Activated T-cell treated with anti-CD3 and anti-CD28 coated beads, Interleukin-2, amount 50 U/mL, for 4 hours (primary cell): ENCODE results near the gene SYCE3. TPM values are rescaled to one million over a fixed set of nuclear protein-coding genes. Genes with fewer than 3 reads are reported as not detected.

Source experiments
- ATAC-seq, 2 donors: fragments of 200-7000 bp; cut with Tn5 transposase; one replicate each; pipeline ENCODE4 v1.10.0; 2021
- DNase-seq: peaks from one replicate; pipeline ENCODE4 v3.0.0-alpha.2; 2020
- H3K27me3 Mint-ChIP-seq: one replicate; pipeline ENCODE4 v1.8.0; 2021; ENCODE audit warnings: low read depth, mixed read lengths
- H3K36me3 Mint-ChIP-seq: one replicate; pipeline ENCODE4 v1.8.0; 2022; ENCODE audit warnings: mixed read lengths; ENCODE audit not compliant: insufficient read depth
- H3K4me1 Mint-ChIP-seq: one replicate; pipeline ENCODE4 v1.8.0; 2021; ENCODE audit warnings: low read depth, mixed read lengths
- H3K4me3 Mint-ChIP-seq: one replicate; pipeline ENCODE4 v1.8.0; 2021; ENCODE audit warnings: mild to moderate bottlenecking, moderate library complexity, mixed read lengths
- H3K9me3 Mint-ChIP-seq: one replicate; pipeline ENCODE4 v1.8.0; 2021; ENCODE audit warnings: mixed read lengths
- total RNA-seq, 3 donors: library from RNA; stranded (reverse); gene quantifications; one replicate each; pipeline ENCODE4 v1.2.1, GENCODE V29; 2021

The SYCE3 gene
- total RNA-seq, 3 donors from 2014 or later: not detected

DNA sequence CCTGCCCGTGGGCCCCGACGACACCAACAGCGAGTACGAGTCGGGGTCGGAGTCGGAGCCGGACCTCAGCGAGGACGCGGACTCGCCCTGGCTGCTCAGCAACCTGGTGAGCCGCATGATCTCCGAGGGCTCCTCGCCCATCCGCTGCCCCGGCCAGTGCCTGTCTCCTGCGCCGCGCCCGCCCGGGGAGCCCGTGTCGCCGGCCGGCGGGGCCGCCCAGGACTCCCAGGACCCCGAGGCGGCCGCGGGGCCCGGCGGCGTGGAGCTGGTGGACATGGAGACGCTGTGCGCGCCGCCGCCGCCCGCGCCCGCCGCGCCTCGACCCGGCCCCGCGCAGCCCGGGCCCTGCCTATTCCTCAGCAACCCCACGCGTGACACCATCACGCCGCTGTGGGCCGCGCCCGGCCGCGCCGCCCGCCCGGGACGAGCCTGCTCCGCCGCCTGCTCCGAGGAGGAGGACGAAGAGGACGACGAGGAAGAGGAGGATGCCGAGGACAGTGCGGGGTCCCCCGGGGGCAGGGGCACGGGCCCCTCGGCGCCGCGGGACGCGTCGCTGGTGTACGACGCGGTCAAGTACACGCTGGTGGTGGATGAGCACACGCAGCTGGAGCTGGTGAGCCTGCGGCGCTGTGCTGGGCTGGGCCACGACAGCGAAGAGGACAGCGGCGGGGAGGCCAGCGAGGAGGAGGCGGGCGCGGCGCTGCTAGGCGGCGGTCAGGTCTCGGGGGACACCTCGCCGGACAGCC lies 41.7 kb upstream of the SYCE3 start:
- Mint-ChIP-seq H3K4me1 (peaks cover 10% of the 10 kb centered on the region), H3K4me3 (no peak overlapping the region), H3K36me3 (no peaks in the 10 kb centered on the region), H3K9me3 (no peaks in the 10 kb centered on the region), H3K27me3 (peaks cover 51% of the 10 kb centered on the region)
- no peak for DNase-seq
- ATAC-seq: no peak

- no peak overlapping the region for H3K4me3 Mint-ChIP-seq
- H3K4me1 Mint-ChIP-seq: peaks cover 10% of the 10 kb centered on the region
These were observed 41.0 kb upstream of the SYCE3 start for GRCh38 chr22:50603511-50604255.

GRCh38 chr22:50602338-50602700 lies 39.6 kb upstream of the SYCE3 start:
- ATAC-seq (no peak), DNase-seq (no peak)
- H3K4me3 Mint-ChIP-seq: peak overlapping the region; percentile 12
- no peaks in the 10 kb centered on the region for H3K9me3 Mint-ChIP-seq
- H3K36me3 Mint-ChIP-seq: peaks cover 2% of the 10 kb centered on the region
- H3K4me1 Mint-ChIP-seq: peaks cover 10% of the 10 kb centered on the region
- H3K27me3 Mint-ChIP-seq: peaks cover 53% of the 10 kb centered on the region

More at GRCh38 chr22:50603511-50604255, 41.0 kb upstream of the SYCE3 start:
- H3K36me3 Mint-ChIP-seq: no peaks in the 10 kb centered on the region
- no peak for DNase-seq
- ATAC-seq: no peak
- no peaks in the 10 kb centered on the region for H3K9me3 Mint-ChIP-seq
- peaks cover 54% of the 10 kb centered on the region for H3K27me3 Mint-ChIP-seq

- H3K36me3 Mint-ChIP-seq: peaks cover 5% of the 10 kb centered on the region
- DNase-seq: no peak
- ATAC-seq: no peak
- H3K9me3 Mint-ChIP-seq: no peaks in the 10 kb centered on the region
- H3K4me1 Mint-ChIP-seq: peaks cover 10% of the 10 kb centered on the region
- peak overlapping the region; percentile 57 for H3K4me3 Mint-ChIP-seq
- H3K27me3 Mint-ChIP-seq: peaks cover 52% of the 10 kb centered on the region
These were observed 39.1 kb upstream of the SYCE3 start for GRCh38 chr22:50601669-50602337.

DNA sequence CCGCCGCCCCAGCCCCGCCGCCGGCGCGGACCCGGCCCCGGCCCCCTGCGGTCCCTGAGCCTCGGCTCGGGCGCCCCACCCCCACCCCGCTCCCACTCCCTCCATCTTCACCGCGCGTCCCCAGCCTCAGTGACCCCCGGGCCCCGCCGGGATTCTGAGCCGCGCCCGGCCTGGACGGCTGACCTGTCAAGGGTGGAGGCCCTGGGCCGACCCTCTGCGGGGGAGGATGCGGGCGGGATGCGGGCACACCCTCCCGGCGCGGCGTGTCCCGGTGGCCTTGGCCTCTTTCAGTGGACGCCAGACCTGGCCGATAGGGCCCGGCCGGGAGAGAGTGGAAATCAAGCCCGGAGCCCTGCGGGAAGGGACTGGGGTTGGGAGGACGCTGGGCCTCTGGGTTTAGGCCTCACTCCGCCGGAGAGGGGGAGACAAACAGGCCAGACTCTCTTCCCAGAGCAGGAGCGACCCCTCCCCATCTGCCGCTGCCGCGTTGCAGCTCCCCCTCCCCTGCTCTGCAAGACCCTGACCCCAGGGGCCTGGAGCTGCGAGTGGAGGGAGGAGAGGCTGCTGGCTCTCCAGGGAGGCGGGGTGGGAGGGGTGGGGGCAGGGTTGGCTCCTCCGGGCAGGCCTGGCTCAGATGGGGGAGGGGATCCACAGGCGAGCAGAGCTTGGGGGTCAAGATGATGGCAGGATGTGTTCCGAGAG lies 38.4 kb upstream of the SYCE3 start:
- Mint-ChIP-seq H3K9me3 (no peaks in the 10 kb centered on the region), H3K36me3 (peaks cover 8% of the 10 kb centered on the region), H3K4me1 (peaks cover 10% of the 10 kb centered on the region), H3K4me3 (peak overlapping the region; percentile 57), H3K27me3 (peaks cover 48% of the 10 kb centered on the region)
- ATAC-seq: peak in 1 of 2 donors; percentile 8
- no peak for DNase-seq

- H3K4me1 Mint-ChIP-seq: peaks cover 10% of the 10 kb centered on the region
- H3K4me3 Mint-ChIP-seq: peak within 1 kb of the TSS; percentile 57
- no peaks in the 10 kb centered on the region for H3K9me3 Mint-ChIP-seq
- peaks cover 8% of the 10 kb centered on the region for H3K36me3 Mint-ChIP-seq
- DNase-seq (no peak), ATAC-seq (peak; percentile 55 to 71)
- peaks cover 42% of the 10 kb centered on the region for H3K27me3 Mint-ChIP-seq
These were observed 37.8 kb upstream of the SYCE3 start, which contains the start of gene MAPK8IP2 for GRCh38 chr22:50600538-50600937. MAPK8IP2 (plus strand) TSS chr22:50600793; CDS start chr22:50600819, 26 bp downstream.

DNA sequence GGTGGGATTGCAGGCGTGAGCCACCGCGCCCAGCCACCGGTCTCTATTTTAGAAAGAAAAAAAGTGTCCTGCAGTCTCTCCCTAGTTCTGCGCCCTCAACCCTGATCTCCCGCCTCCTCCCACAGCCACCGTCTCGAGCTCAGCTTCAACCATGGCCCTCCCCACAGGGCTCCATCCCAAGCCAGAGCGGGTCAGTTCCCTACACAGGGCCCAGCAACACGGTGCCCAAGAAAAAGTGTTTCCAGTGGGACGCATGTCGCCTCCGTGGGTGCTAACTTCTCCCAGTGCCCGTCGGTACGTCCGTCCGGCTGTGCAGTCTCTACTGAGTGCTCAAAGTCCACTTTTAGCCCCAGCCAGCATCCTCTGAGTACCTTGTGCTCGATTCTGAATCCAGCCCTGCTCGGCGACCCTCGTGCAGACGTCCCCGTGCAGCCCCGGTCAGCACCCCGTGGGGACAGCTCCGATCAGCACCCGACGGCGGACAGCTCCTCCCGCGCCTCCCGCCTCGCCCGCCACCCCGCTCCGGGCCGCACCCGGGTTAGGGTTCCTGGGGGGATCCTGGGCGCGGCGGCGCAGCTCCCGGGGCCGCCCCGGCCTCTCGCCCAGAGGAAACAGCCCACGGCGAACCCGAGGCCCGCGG lies 37.2 kb upstream of the SYCE3 start:
- H3K36me3 Mint-ChIP-seq: peaks cover 8% of the 10 kb centered on the region
- H3K4me1 Mint-ChIP-seq: peaks cover 10% of the 10 kb centered on the region
- H3K27me3 Mint-ChIP-seq: peaks cover 39% of the 10 kb centered on the region
- H3K4me3 Mint-ChIP-seq: peak overlapping the region; percentile 43
- no peaks in the 10 kb centered on the region for H3K9me3 Mint-ChIP-seq
- ATAC-seq (peak; percentile 78 to 87), DNase-seq (peak; percentile 50)

DNA sequence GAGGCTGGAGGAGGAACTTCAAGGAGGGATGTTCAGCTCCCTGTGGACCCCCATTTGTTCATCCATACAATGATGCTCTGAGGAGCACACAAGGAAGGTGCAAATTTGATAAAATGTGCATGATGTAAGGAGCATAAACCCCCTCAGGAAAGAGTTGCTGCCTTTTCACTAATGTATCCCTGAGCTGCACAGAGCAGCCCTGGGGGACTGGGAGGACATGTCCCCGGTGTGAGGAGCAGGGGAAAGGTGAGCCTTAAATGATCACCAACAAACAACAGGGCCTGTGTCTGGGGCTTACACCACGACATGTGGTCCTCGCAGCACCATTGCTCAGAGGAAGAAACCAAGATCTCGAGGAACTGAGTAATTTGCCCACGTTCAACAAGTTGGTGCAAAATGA lies 34.4 kb upstream of the SYCE3 start:
- H3K4me3 Mint-ChIP-seq: no peak overlapping the region
- peaks cover 12% of the 10 kb centered on the region for H3K36me3 Mint-ChIP-seq
- DNase-seq (no peak), ATAC-seq (no peak)
- peaks cover 8% of the 10 kb centered on the region for H3K4me1 Mint-ChIP-seq
- no peaks in the 10 kb centered on the region for H3K9me3 Mint-ChIP-seq
- peaks cover 26% of the 10 kb centered on the region for H3K27me3 Mint-ChIP-seq

- H3K27me3 Mint-ChIP-seq: peaks cover 19% of the 10 kb centered on the region
- no peak for ATAC-seq
- no peaks in the 10 kb centered on the region for H3K9me3 Mint-ChIP-seq
- peaks cover 5% of the 10 kb centered on the region for H3K4me1 Mint-ChIP-seq
- no peak for DNase-seq
- no peak overlapping the region for H3K4me3 Mint-ChIP-seq
- H3K36me3 Mint-ChIP-seq: peaks cover 15% of the 10 kb centered on the region
These were observed 32.5 kb upstream of the SYCE3 start for GRCh38 chr22:50595189-50595588.

DNA sequence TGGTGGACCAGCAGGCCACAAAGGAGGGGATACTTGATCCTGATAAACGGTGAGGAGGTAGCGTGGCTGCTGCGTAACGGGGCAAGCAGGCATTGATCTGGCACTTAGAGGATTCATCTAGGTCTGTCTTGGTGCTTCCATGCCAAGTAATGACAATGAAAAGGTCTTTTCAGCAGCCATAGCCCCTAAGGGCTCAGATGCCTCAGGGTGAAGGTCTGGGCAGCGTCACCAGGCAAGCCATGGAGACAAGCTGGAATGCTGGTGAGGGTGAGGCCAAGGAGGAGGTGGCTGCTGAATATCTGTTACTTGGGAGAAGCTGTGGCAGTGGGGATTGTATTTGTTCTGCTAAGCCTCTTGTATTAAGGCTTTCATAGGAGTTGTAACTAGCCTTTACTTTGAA lies 24.7 kb upstream of the SYCE3 start:
- H3K4me3 Mint-ChIP-seq: no peak overlapping the region
- H3K4me1 Mint-ChIP-seq: peaks cover 7% of the 10 kb centered on the region
- DNase-seq (no peak), ATAC-seq (no peak)
- H3K9me3 Mint-ChIP-seq: no peaks in the 10 kb centered on the region
- no peaks in the 10 kb centered on the region for H3K27me3 Mint-ChIP-seq
- peaks cover 6% of the 10 kb centered on the region for H3K36me3 Mint-ChIP-seq

GRCh38 chr22:50586416-50586815 lies 23.7 kb upstream of the SYCE3 start:
- Mint-ChIP-seq H3K4me3 (no peak overlapping the region), H3K27me3 (no peaks in the 10 kb centered on the region), H3K4me1 (peaks cover 9% of the 10 kb centered on the region), H3K9me3 (no peaks in the 10 kb centered on the region), H3K36me3 (peaks cover 2% of the 10 kb centered on the region)
- DNase-seq: no peak
- no peak for ATAC-seq

DNA sequence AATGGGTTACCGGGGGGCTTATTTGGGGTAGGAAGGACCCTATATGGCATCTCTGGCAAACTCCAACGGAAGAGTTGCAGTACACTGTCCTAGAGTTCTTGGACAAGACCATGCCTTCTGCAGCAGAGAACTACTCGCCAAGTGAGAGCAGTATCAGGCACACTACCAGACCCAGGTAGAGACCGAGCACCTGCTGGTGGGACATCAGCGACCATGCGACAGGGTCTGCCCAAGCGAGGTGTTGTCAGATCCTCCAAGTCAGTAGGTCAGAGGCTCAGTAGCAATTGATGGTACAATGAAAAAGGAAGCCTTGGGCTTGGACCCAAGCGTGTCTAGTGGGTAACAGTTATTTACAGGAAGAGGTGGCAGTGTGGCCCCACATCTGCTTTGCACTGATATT lies 23.1 kb upstream of the SYCE3 start:
- H3K4me1 Mint-ChIP-seq: peaks cover 10% of the 10 kb centered on the region
- DNase-seq: no peak
- ATAC-seq: no peak
- H3K36me3 Mint-ChIP-seq: no peaks in the 10 kb centered on the region
- no peaks in the 10 kb centered on the region for H3K9me3 Mint-ChIP-seq
- H3K4me3 Mint-ChIP-seq: no peak overlapping the region
- H3K27me3 Mint-ChIP-seq: no peaks in the 10 kb centered on the region

DNA sequence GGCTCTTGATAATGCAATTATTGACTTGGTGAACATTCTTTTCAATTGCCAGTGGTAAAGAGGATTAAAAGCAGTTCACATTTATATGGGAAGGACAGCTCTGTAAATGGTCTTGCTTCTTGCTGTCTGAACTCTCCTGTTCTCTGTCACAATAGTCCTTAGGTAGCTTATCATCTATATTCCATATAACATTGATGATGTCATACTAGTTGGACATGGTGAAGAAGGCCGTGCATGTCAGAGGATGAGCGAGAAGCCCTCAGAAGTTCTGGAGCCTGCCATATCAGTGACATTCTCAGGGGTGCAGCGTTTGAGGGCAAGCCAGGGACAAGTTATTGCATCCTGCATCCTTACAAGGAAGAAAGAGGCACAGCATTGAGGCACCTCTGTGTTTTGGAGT lies 22.5 kb upstream of the SYCE3 start:
- no peak overlapping the region for H3K4me3 Mint-ChIP-seq
- H3K9me3 Mint-ChIP-seq: no peaks in the 10 kb centered on the region
- ATAC-seq (no peak), DNase-seq (no peak)
- no peaks in the 10 kb centered on the region for H3K27me3 Mint-ChIP-seq
- H3K4me1 Mint-ChIP-seq: peaks cover 12% of the 10 kb centered on the region
- H3K36me3 Mint-ChIP-seq: peaks cover under 1% of the 10 kb centered on the region
